Smooth muscle cell (in vitro differentiated cells): ENCODE measurements around the gene GPHA2. TPM values are rescaled to one million over a fixed set of nuclear protein-coding genes. Genes with fewer than 3 reads are reported as not detected.

Source experiments
- DNase-seq: peaks from one replicate; lab custom pipeline; 2025; ENCODE audit not compliant: unreplicated experiment; lab: John Stamatoyannopoulos, UW
- H2AFZ ChIP-seq: fragments of 200-600 bp; sonication (generic); 2 replicates; pipeline ENCODE4 v1.6.0; 2016; ENCODE audit warnings: antibody characterized with exemption, low read depth, mild to moderate bottlenecking
- H3F3A ChIP-seq: fragments of 200-600 bp; sonication (generic); 2 replicates; pipeline ENCODE4 v1.6.0; 2017; ENCODE audit warnings: antibody characterized with exemption, low read depth
- H3K27ac ChIP-seq: fragments of 200-600 bp; sonication (generic); 2 replicates; pipeline ENCODE4 v1.5.1; 2016; ENCODE audit warnings: low read depth, mild to moderate bottlenecking
- H3K27me3 ChIP-seq: fragments of 200-600 bp; sonication (generic); 2 replicates; pipeline ENCODE4 v1.6.1; 2016; ENCODE audit warnings: low read depth, mild to moderate bottlenecking
- H3K36me3 ChIP-seq: fragments of 200-600 bp; sonication (generic); 2 replicates; pipeline ENCODE4 v1.5.1; 2016; ENCODE audit warnings: low read depth
- H3K4me1 ChIP-seq: fragments of 200-600 bp; sonication (generic); 2 replicates; pipeline ENCODE4 v1.5.1; 2016; ENCODE audit warnings: low read depth
- H3K4me2 ChIP-seq: fragments of 200-600 bp; sonication (generic); 2 replicates; pipeline ENCODE4 v1.6.0; 2016; ENCODE audit warnings: mild to moderate bottlenecking
- H3K4me3 ChIP-seq: fragments of 200-600 bp; sonication (generic); 2 replicates; pipeline ENCODE4 v1.5.1; 2016; ENCODE audit warnings: mild to moderate bottlenecking
- H3K79me2 ChIP-seq: fragments of 200-600 bp; sonication (generic); 2 replicates; pipeline ENCODE4 v1.6.0; 2016; ENCODE audit warnings: low read depth, mild to moderate bottlenecking
- H3K9ac ChIP-seq: fragments of 200-600 bp; sonication (generic); 2 replicates; pipeline ENCODE4 v1.6.0; 2016; ENCODE audit warnings: low read depth
- H3K9me3 ChIP-seq: fragments of 200-600 bp; sonication (generic); replicated peaks from 2 replicates; pipeline ENCODE4 v1.5.1; 2016; ENCODE audit warnings: low read depth
- H4K20me1 ChIP-seq: fragments of 200-600 bp; sonication (generic); 2 replicates; pipeline ENCODE4 v1.6.0; 2016; ENCODE audit warnings: low read depth
- WGBS: methylation state at CpG from one replicate; pipeline ENCODE4 v1.1.7; 2016; ENCODE audit warnings: low lambda C conversion rate; 5-methylcytosine and 5-hydroxymethylcytosine counted together
- polyA plus RNA-seq: library from polyadenylated mRNA; unstranded; fragments of >200 nt; fragmentation: Nextera tagmentation; extraction: Ambion mirVana; gene quantifications from 2 replicates; pipeline ENCODE4 v1.2.1, GENCODE V29; 2016
- total RNA-seq: library from RNA; depleted of rRNA; stranded (reverse); fragments of >200 nt; gene quantifications from 2 replicates; pipeline ENCODE4 v1.2.3, GENCODE V29; 2014
- TF ChIP-seq, protein P1 (sequence below): fragments of 200-600 bp; sonication (generic); IDR thresholded peaks from 2 replicates; pipeline ENCODE4 v1.5.1; 2017; ENCODE audit warnings: borderline replicate concordance, mild to moderate bottlenecking, antibody characterized with exemption; ENCODE audit not compliant: insufficient read depth, poor library complexity, severe bottlenecking

Gene GPHA2
- total and polyA plus RNA-seq, 2 experiments from 2014 or later = 0.40 TPM; not detected in 1

DNA sequence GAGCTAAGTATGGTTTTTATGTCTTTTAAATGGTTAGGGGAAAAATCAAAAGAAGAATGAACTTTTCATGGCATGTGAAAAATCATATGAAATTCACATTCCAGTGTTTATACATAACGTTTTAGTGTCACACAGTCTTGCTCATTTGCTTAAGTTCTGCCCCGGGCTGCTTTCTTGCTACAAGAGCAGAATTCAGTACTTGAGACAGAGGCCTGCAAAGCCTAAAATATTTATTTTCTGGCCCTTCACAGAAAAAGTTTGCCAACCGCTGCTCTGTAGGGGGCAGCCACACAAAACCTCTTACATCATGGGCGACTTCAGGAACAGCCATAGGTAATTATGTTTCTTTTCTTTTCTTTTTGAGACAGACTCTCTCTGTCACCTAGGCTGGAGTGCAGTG, 17.7 kb downstream of the GPHA2 start:
- H2AFZ ChIP-seq = peak overlapping the region; percentile 95
- peak overlapping the region; percentile 71 for H3K27ac ChIP-seq
- H3K9me3 ChIP-seq = no peaks in the 10 kb centered on the region
- no peaks in the 10 kb centered on the region for H3K27me3 ChIP-seq
- H3K4me1 ChIP-seq = peaks cover 17% of the 10 kb centered on the region
- H4K20me1 ChIP-seq = no peaks in the 10 kb centered on the region
- 17% methylated on average over 4 of the region's 4 CpGs for WGBS
- no peaks in the 10 kb centered on the region for H3K36me3 ChIP-seq
- peaks cover 6% of the 10 kb centered on the region for H3F3A ChIP-seq
- H3K4me3 ChIP-seq = peak overlapping the region; percentile 83
- TF ChIP-seq, protein P1, sequence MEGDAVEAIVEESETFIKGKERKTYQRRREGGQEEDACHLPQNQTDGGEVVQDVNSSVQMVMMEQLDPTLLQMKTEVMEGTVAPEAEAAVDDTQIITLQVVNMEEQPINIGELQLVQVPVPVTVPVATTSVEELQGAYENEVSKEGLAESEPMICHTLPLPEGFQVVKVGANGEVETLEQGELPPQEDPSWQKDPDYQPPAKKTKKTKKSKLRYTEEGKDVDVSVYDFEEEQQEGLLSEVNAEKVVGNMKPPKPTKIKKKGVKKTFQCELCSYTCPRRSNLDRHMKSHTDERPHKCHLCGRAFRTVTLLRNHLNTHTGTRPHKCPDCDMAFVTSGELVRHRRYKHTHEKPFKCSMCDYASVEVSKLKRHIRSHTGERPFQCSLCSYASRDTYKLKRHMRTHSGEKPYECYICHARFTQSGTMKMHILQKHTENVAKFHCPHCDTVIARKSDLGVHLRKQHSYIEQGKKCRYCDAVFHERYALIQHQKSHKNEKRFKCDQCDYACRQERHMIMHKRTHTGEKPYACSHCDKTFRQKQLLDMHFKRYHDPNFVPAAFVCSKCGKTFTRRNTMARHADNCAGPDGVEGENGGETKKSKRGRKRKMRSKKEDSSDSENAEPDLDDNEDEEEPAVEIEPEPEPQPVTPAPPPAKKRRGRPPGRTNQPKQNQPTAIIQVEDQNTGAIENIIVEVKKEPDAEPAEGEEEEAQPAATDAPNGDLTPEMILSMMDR = no peak
- H3K79me2 ChIP-seq = peaks cover 18% of the 10 kb centered on the region
- peak overlapping the region; percentile 92 for H3K4me2 ChIP-seq
- peak overlapping the region; percentile 63 for H3K9ac ChIP-seq
- DNase-seq = no peak

DNA sequence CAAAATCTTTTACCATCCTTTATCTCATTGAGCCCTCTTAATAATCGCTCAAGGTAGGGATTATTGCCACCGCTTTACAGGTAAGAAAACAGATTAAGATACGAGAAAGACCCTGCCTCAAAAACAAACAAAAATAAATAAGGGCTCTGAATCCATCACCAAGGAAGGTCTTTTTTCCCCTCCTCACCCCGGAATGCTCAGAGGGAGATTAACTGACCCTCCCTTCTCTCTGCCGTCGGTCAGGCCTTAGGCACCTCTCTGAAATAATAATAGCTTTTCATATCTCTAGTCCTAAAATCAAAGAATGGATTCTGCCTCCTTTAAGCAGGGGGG, 18.1 kb downstream of the GPHA2 start:
- Histone ChIP-seq H3K36me3 (no peaks in the 10 kb centered on the region), H3K9me3 (no peaks in the 10 kb centered on the region), H3K79me2 (peaks cover 18% of the 10 kb centered on the region), H4K20me1 (no peaks in the 10 kb centered on the region), H3K4me1 (peaks cover 17% of the 10 kb centered on the region), H3K9ac (peak overlapping the region; percentile 63), H3K27me3 (no peaks in the 10 kb centered on the region), H3F3A (peaks cover 6% of the 10 kb centered on the region), H3K4me2 (peak overlapping the region; percentile 92), H3K27ac (peak overlapping the region; percentile 71), H2AFZ (peak overlapping the region; percentile 95), H3K4me3 (peak overlapping the region; percentile 83)
- no peak for DNase-seq
- TF ChIP-seq, protein P1 = no peak
- WGBS = 6% methylated on average over 6 of the region's 6 CpGs

DNA sequence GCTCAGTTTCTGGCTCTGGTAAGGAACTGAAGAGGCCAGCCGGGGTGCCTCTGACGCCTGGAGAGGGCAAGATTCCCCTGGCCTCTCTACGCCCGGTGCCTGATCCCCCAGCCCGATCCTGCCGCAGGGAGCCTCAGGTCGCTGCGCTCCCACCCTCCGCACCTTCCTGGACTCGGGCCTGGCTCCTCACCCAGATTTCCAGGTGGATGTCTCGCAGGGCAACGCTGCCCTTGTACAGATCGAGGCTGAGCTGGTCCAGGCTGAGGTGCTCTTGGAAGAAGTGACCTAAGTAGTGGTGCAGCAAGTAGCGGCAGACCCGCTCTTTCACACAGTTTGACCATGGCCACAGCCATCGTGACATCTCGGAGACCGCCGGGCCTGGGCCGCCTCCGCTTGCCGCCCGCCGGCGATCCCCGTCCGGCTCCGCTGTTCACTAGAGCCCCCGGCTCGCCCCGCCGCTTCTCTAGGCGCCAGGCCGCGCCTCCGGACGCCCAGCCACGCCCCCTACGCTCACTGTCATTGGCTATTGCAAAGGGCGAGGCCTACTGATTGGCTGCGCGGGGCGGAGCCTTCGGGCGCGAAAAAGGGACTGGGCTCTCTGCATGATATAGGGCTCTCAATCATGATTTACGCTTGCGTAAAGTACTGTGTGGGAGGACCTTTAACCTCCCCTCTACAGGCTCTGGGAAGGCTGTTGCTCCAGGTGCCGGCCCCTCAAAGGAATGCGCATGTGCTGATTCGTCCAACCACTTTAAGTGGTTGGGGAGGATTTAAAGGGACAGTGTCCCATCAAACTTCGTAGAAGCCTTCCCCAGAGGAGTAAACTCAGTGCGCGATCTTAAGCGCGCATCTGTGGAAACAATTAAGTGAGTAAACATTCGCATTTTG, 18.7 kb downstream of the GPHA2 start, which contains the start of gene ATG2A:
Gene ATG2A (minus strand): TSS at position 435 of the 888 bp plus-strand sequence. CDS start 74 bp downstream, at position 361.
- H3K36me3 ChIP-seq = no peaks in the 10 kb centered on the region
- DNase-seq = peak; percentile 93
- H3K9me3 ChIP-seq = no peaks in the 10 kb centered on the region
- no peaks in the 10 kb centered on the region for H3K27me3 ChIP-seq
- peak within 1 kb of the TSS; percentile 89 for H3K9ac ChIP-seq
- H4K20me1 ChIP-seq = no peaks in the 10 kb centered on the region
- peak within 1 kb of the TSS; percentile 71 for H3K27ac ChIP-seq
- TF ChIP-seq, protein P1 = no peak
- H3K4me3 ChIP-seq = peak within 1 kb of the TSS; percentile 83
- peaks cover 6% of the 10 kb centered on the region for H3F3A ChIP-seq
- H3K4me1 ChIP-seq = peaks cover 17% of the 10 kb centered on the region
- WGBS = under 1% methylated on average over 57 of the region's 57 CpGs
- H3K79me2 ChIP-seq = peaks cover 18% of the 10 kb centered on the region
- peak within 1 kb of the TSS; percentile 95 for H2AFZ ChIP-seq
- peak within 1 kb of the TSS; percentile 95 for H3K4me2 ChIP-seq
